OCI-LY3 (cell line): Measurements from ENCODE around the gene ANP32B.

Source experiments
- EZH2phosphoT487 ChIP-seq: fragments of 200-600 bp; shearing (Covaris generic); IDR thresholded peaks from 2 replicates; pipeline ENCODE4 v1.6.1; 2018; ENCODE audit warnings: antibody characterized with exemption, mixed run types, low read depth
- TF ChIP-seq, protein P1 (sequence below): fragments of 200-600, 300-600 bp; sonication (generic); IDR thresholded peaks from 2 replicates; pipeline ENCODE4 v1.5.1; 2014; ENCODE audit warnings: antibody characterized with exemption, low read length, low read depth

- TF ChIP-seq, protein P1, sequence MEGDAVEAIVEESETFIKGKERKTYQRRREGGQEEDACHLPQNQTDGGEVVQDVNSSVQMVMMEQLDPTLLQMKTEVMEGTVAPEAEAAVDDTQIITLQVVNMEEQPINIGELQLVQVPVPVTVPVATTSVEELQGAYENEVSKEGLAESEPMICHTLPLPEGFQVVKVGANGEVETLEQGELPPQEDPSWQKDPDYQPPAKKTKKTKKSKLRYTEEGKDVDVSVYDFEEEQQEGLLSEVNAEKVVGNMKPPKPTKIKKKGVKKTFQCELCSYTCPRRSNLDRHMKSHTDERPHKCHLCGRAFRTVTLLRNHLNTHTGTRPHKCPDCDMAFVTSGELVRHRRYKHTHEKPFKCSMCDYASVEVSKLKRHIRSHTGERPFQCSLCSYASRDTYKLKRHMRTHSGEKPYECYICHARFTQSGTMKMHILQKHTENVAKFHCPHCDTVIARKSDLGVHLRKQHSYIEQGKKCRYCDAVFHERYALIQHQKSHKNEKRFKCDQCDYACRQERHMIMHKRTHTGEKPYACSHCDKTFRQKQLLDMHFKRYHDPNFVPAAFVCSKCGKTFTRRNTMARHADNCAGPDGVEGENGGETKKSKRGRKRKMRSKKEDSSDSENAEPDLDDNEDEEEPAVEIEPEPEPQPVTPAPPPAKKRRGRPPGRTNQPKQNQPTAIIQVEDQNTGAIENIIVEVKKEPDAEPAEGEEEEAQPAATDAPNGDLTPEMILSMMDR = no peak
- TF ChIP-seq EZH2phosphoT487 = no peak
These were observed 24.2 kb downstream of the ANP32B start for GRCh38 chr9:98007251-98007928.
